HCT116 (cell line): Measurements from ENCODE around the gene ZNF213. TPM values are rescaled to one million over a fixed set of nuclear protein-coding genes. Genes with fewer than 3 reads are reported as not detected.
A peak's percentile ranks its signal among the peaks of the same experiment; 100 is the strongest.

ENCODE experiments used
- ATAC-seq: fragments of 200-7000 bp; cut with Tn5 transposase; 2 replicates; pipeline ENCODE4 v1.9.1; 2020; ENCODE audit warnings: mild to moderate bottlenecking, moderate library complexity
- BruUV-seq: library from RNA; stranded (reverse); fragments of 400-500 nt; replicated peaks from 2 replicates; lab custom pipeline; 2021; lab: Mats Ljungman, UMichigan
- CTCF ChIA-PET: fragments of 300-600 bp; sonication (Branson Sonifier 250); formaldehyde crosslinking; loops from one replicate; lab custom pipeline; 2021; ENCODE audit warnings: antibody characterized with exemption; lab: Charles Lee
- POLR2A ChIA-PET: fragments of 300-600, 350-600 bp; sonication (Branson Sonifier 250); formaldehyde crosslinking; loops from one replicate; lab custom pipeline; 2021; ENCODE audit warnings: antibody characterized with exemption; lab: Charles Lee
- RAD21 ChIA-PET, 2 experiments: fragments of 300-600 bp; sonication (Branson Sonifier 250); formaldehyde crosslinking; loops; one replicate each; lab custom pipeline; 2023; ENCODE audit warnings: low total read pairs in 2 of 2; ENCODE audit not compliant: uncharacterized antibody in 2 of 2, unreplicated experiment in 2 of 2, low non-redundant PET in 1 of 2; lab: Charles Lee
- DNase-seq: peaks from one replicate; pipeline ENCODE4 v3.0.0-alpha.2; 2010; ENCODE audit warnings: low read depth, low spot score
- H2AFZ ChIP-seq: fragments of 200-600 bp; shearing (Covaris generic), sonication (generic); 2 replicates; pipeline ENCODE4 v1.6.1; 2017; ENCODE audit warnings: low read depth, mixed run types, mixed read lengths, antibody characterized with exemption, low read length; ENCODE audit not compliant: poor library complexity, severe bottlenecking
- H3K27ac ChIP-seq: 2 replicates; pipeline ENCODE4 v1.5.1; 2012; ENCODE audit warnings: low read depth, low read length
- H3K27me3 ChIP-seq: fragments of 200-600 bp; sonication (generic); 2 replicates; pipeline ENCODE4 v1.6.1; 2016; ENCODE audit warnings: mixed run types, low read length, mixed read lengths; ENCODE audit not compliant: insufficient read depth
- H3K36me3 ChIP-seq, 2 experiments: fragments of 200-500 bp in 1 of 2; fragments of 200-600 bp in 1 of 2; sonication (Bioruptor generic) in 1 of 2; sonication (generic) in 1 of 2; 2 replicates each; pipeline versions ENCODE4 v1.5.1 to v1.6.1; 2014 to 2016; ENCODE audit warnings: low read length in 2 of 2, inconsistent platforms in 1 of 2, mixed read lengths in 1 of 2, mixed run types in 1 of 2; ENCODE audit not compliant: insufficient read depth in 2 of 2, control insufficient read depth in 1 of 2
- H3K4me1 ChIP-seq, 2 experiments: fragments of 200-600 bp in 1 of 2; sonication (generic) in 1 of 2; 2 replicates each; pipeline versions ENCODE4 v1.5.1 to v1.6.1; 2012 to 2017; ENCODE audit warnings: low read length in 2 of 2, inconsistent platforms in 1 of 2, mild to moderate bottlenecking in 1 of 2, mixed read lengths in 1 of 2, mixed run types in 1 of 2, moderate library complexity in 1 of 2; ENCODE audit not compliant: insufficient read depth in 2 of 2, control insufficient read depth in 1 of 2
- H3K4me2 ChIP-seq: fragments of 200-600 bp; sonication (generic); 2 replicates; pipeline ENCODE4 v1.6.1; 2017; ENCODE audit warnings: mixed run types, low read length, mixed read lengths
- H3K4me3 ChIP-seq, 2 experiments: fragments of 200-600 bp in 1 of 2; sonication (generic) in 1 of 2; replicated peaks in 1 of 2; 2 replicates each; pipeline ENCODE4 v1.5.1; 2011 to 2016; ENCODE audit warnings: low read length in 2 of 2, control low read depth in 1 of 2, low read depth in 1 of 2, mild to moderate bottlenecking in 1 of 2, mixed read lengths in 1 of 2, mixed run types in 1 of 2
- H3K79me2 ChIP-seq: fragments of 200-600 bp; sonication (generic); 2 replicates; pipeline ENCODE4 v1.6.1; 2017; ENCODE audit warnings: mild to moderate bottlenecking, mixed run types, low read length, moderate library complexity, mixed read lengths; ENCODE audit not compliant: insufficient read depth
- H3K9ac ChIP-seq: fragments of 200-600 bp; sonication (generic); 2 replicates; pipeline ENCODE4 v1.6.1; 2016; ENCODE audit warnings: low read length, mixed read lengths
- H3K9me2 ChIP-seq: fragments of 200-600 bp; sonication (generic), shearing (Covaris generic); 2 replicates; pipeline ENCODE4 v1.6.1; 2017; ENCODE audit warnings: mixed run types, mild to moderate bottlenecking, moderate library complexity; ENCODE audit not compliant: insufficient read depth
- H3K9me3 ChIP-seq, 2 experiments: fragments of 200-500 bp in 1 of 2; fragments of 200-600 bp in 1 of 2; sonication (Bioruptor generic) in 1 of 2; sonication (generic) in 1 of 2; 2 replicates each; pipeline ENCODE4 v1.6.1; 2014 to 2017; ENCODE audit warnings: low read length in 2 of 2, mixed read lengths in 2 of 2, inconsistent platforms in 1 of 2, low read depth in 1 of 2, mild to moderate bottlenecking in 1 of 2, mixed run types in 1 of 2, moderate library complexity in 1 of 2; ENCODE audit not compliant: control insufficient read depth in 1 of 2, insufficient read depth in 1 of 2
- H4K20me1 ChIP-seq: fragments of 200-600 bp; sonication (generic), shearing (Covaris generic); 2 replicates; pipeline ENCODE4 v1.6.1; 2017; ENCODE audit warnings: mixed run types, mild to moderate bottlenecking, moderate library complexity; ENCODE audit not compliant: insufficient read depth
- EGR1 ChIP-seq: IDR thresholded peaks from 2 replicates; pipeline ENCODE4 v1.6.1; 2012; ENCODE audit warnings: low read depth
- JUND ChIP-seq: IDR thresholded peaks from 2 replicates; pipeline ENCODE4 v1.6.1; 2012
- MAX ChIP-seq: IDR thresholded peaks from 2 replicates; pipeline ENCODE4 v1.6.1; 2012
- POLR2AphosphoS5 ChIP-seq: IDR thresholded peaks from 2 replicates; pipeline ENCODE4 v1.6.1; 2011; ENCODE audit warnings: mild to moderate bottlenecking, low read depth, low read length, moderate library complexity
- RAD21 ChIP-seq: IDR thresholded peaks from 2 replicates; pipeline ENCODE4 v1.6.1; 2012; ENCODE audit warnings: low read depth, mild to moderate bottlenecking
- intact Hi-C: fragments of 100-400 bp; cut with micrococcal nuclease; formaldehyde crosslinking; loops from 2 replicates; pipeline ENCODE4 v1.10.0; 2022
- total RNA-seq: library from RNA; stranded (reverse); gene quantifications from one replicate; pipeline ENCODE4 v1.2.1, GENCODE V29; 2021; ENCODE audit not compliant: unreplicated experiment
- TF ChIP-seq, protein P1 (sequence below): IDR thresholded peaks from 2 replicates; pipeline ENCODE4 v1.6.1; 2012
- TF ChIP-seq, protein P2 (sequence below): IDR thresholded peaks from 2 replicates; pipeline ENCODE4 v1.6.1; 2012; ENCODE audit warnings: low read depth

Gene ZNF213
- total RNA-seq, 1 experiment from 2014 or later: 11.0 TPM

DNA sequence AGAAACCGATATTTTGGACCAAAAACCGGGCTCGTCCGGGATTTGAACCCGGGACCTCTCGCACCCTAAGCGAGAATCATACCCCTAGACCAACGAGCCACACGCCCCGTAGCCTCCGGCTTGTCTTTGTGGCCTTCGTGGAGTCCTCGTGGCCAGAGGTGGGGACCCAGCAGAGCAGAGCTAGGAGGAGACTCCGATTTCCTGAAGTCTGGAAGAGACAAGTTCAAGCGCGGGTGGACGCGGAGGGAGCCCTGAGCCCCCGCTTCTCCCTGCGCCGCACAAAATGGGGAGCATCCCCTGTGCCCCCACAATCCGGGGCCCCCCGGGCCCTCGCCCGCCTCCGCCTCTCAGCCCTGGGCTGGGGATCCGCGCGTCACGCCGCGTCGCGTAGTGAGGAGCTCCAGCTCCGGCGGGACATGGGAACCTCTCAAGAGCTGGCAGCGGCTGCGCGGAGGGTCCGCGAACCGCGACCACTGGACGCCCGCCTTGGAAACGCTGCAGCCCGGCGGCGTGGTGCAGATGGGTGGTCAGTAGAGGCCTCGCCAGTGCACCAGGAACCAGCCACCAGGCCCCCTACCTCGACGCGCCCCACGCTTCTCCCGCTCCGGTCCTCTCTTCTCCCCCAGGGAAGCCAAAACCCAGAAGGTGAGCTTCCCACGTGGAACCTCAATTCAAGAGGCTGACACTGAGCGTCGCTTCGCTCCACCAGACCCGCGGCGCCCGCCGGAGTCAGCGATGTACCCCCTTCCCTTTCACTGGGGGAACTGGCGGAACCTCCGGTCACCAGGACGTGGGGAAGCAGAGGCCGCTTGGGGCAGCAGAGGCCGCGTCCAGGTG is 48.0 kb downstream of the ZNF213 start:
- POLR2A ChIA-PET: interaction anchor here (1.2 to 1.5 kb wide), 2 partner anchors 9 to 11 kb away, joined by 3 read pairs; no protein-coding TSS in a partner anchor
- H3K27ac ChIP-seq: no peak overlapping the region; the same call in 1 of the 2 replicates
- no TSS peak for BruUV-seq
- no peak for TF ChIP-seq EGR1
- TF ChIP-seq, protein P1, sequence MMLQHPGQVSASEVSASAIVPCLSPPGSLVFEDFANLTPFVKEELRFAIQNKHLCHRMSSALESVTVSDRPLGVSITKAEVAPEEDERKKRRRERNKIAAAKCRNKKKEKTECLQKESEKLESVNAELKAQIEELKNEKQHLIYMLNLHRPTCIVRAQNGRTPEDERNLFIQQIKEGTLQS: peak; percentile 92
- TF ChIP-seq, all 23 proteins: peak for 1
- Histone ChIP-seq H3K4me2 (no peak overlapping the region), H3K4me1 (peaks cover 11 to 20% of the 10 kb centered on the region in 2 experiments; a peak in 3 of 4 replicates), H3K9me3 (no peaks in the 10 kb centered on the region), H3K4me3 (no peak overlapping the region), H3K9me2 (no peaks in the 10 kb centered on the region), H3K9ac (no peak overlapping the region), H3K36me3 (no peaks in the 10 kb centered on the region), H2AFZ (no peak overlapping the region), H4K20me1 (no peaks in the 10 kb centered on the region), H3K27me3 (no peaks in the 10 kb centered on the region), H3K79me2 (no peaks in the 10 kb centered on the region)
- RAD21 ChIA-PET: no interaction called here
- CTCF ChIA-PET: interaction anchor here (1.4 to 2.6 kb wide), 3 partner anchors 8 to 53 kb away, joined by 3 to 14 read pairs (median 3); no protein-coding TSS in a partner anchor
- DNase-seq (no peak), ATAC-seq (peak; percentile 58)
- intact Hi-C loops: no loop called here

DNA sequence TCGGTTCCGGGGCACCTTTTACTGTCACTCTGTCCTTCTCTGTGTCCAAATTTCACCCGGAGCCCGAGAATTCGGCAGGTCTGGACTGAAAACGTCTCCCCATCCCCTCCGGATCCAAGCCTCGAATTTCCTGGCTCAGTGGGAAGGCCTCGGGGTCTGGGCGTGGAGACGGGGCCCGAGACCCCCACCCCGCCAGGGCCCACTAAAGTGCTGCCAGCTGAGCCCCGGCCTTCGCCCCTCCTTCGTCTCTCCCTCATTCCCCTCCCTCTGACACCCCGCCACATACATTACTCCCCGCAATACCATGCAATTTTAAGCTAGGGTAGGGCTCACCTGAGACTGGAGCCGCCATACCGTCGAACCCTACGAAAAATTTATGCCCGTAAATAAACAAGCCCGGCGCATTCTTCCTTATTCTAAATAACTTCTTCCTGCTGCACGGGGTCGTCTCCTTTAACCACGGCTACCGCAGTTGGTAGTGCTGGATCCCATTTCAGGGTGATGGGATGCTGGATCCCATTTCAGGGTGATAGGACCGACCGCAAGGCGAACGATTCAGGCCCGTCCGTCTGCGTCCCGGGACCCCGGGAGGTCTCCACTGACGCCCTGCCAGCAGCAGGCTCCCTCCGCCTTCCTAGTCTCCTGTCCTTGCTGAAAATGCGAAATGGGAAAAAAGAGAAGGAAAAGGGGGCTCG is 48.8 kb downstream of the ZNF213 start:
- CTCF ChIA-PET: interaction anchor here (1.1 to 2.6 kb wide), 4 partner anchors 9 to 18 kb away, joined by 3 to 14 read pairs (median 4); no protein-coding TSS in a partner anchor
- peak overlapping the region; percentile 49; the same call in 1 of the 2 replicates for H3K4me2 ChIP-seq
- no peaks in the 10 kb centered on the region for H3K79me2 ChIP-seq
- RAD21 ChIA-PET: interaction anchor here in 1 of 2 experiments (1.2 kb wide), 1 partner anchor 12 kb away, joined by 4 read pairs; no protein-coding TSS in a partner anchor
- no TSS peak for BruUV-seq
- no peaks in the 10 kb centered on the region for H4K20me1 ChIP-seq
- intact Hi-C loops: no loop called here
- no peak for DNase-seq
- no peaks in the 10 kb centered on the region for H3K9me2 ChIP-seq
- no peak overlapping the region for H2AFZ ChIP-seq
- TF ChIP-seq, protein P2, sequence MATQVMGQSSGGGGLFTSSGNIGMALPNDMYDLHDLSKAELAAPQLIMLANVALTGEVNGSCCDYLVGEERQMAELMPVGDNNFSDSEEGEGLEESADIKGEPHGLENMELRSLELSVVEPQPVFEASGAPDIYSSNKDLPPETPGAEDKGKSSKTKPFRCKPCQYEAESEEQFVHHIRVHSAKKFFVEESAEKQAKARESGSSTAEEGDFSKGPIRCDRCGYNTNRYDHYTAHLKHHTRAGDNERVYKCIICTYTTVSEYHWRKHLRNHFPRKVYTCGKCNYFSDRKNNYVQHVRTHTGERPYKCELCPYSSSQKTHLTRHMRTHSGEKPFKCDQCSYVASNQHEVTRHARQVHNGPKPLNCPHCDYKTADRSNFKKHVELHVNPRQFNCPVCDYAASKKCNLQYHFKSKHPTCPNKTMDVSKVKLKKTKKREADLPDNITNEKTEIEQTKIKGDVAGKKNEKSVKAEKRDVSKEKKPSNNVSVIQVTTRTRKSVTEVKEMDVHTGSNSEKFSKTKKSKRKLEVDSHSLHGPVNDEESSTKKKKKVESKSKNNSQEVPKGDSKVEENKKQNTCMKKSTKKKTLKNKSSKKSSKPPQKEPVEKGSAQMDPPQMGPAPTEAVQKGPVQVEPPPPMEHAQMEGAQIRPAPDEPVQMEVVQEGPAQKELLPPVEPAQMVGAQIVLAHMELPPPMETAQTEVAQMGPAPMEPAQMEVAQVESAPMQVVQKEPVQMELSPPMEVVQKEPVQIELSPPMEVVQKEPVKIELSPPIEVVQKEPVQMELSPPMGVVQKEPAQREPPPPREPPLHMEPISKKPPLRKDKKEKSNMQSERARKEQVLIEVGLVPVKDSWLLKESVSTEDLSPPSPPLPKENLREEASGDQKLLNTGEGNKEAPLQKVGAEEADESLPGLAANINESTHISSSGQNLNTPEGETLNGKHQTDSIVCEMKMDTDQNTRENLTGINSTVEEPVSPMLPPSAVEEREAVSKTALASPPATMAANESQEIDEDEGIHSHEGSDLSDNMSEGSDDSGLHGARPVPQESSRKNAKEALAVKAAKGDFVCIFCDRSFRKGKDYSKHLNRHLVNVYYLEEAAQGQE: no peak
- TF ChIP-seq MAX (no peak), JUND (no peak), RAD21 (no peak), POLR2AphosphoS5 (no peak)
- H3K9me3 ChIP-seq: no peaks in the 10 kb centered on the region
- H3K36me3 ChIP-seq: no peaks in the 10 kb centered on the region
- POLR2A ChIA-PET: interaction anchor here (1.0 to 1.5 kb wide), 5 partner anchors 8 to 33 kb away, joined by 3 to 6 read pairs (median 3); no protein-coding TSS in a partner anchor
- peaks cover 11 to 24% of the 10 kb centered on the region in 2 experiments; a peak in 3 of 4 replicates for H3K4me1 ChIP-seq
- ATAC-seq: no peak
- no peak overlapping the region for H3K4me3 ChIP-seq
- no peak overlapping the region for H3K27ac ChIP-seq
- no peak overlapping the region for H3K9ac ChIP-seq
- H3K27me3 ChIP-seq: no peaks in the 10 kb centered on the region
